Measurements from ENCODE around the gene MYLK.
A peak's percentile ranks its signal among the peaks of the same experiment; 100 is the strongest.

MYLK gene

GRCh38 chr3:123765475-123766128 is 118.5 kb downstream of the MYLK start:
- no peak overlapping the region for H3K4me3 ChIP-seq (replicated peaks in 1 of 2; ENCODE audit: low read depth in 2 of 2, low read length in 2 of 2)
- DNase-seq (ENCODE audit: low read depth in 2 of 2): peak; percentile 56 to 78
- no peak for TF ChIP-seq CTCF (IDR thresholded peaks at IDR 0.05; ENCODE audit: low read depth, low read length)

GRCh38 chr3:123764647-123765046 is 119.5 kb downstream of the MYLK start:
- TF ChIP-seq CTCF (IDR thresholded peaks at IDR 0.05; ENCODE audit: low read depth, low read length): no peak
- H3K4me3 ChIP-seq (replicated peaks in 1 of 2; ENCODE audit: low read depth in 2 of 2, low read length in 2 of 2): no peak overlapping the region
- no peak for DNase-seq (ENCODE audit: low read depth in 2 of 2)

GRCh38 chr3:123762805-123763204 is 121.3 kb downstream of the MYLK start:
- TF ChIP-seq CTCF (IDR thresholded peaks at IDR 0.05; ENCODE audit: low read depth, low read length): no peak
- DNase-seq (ENCODE audit: low read depth in 2 of 2): no peak

GRCh38 chr3:123760817-123761216 is 123.3 kb downstream of the MYLK start:
- DNase-seq (ENCODE audit: low read depth in 2 of 2): no peak
- TF ChIP-seq CTCF (IDR thresholded peaks at IDR 0.05; ENCODE audit: low read depth, low read length): no peak
- no peak overlapping the region for H3K4me3 ChIP-seq (replicated peaks in 1 of 2; ENCODE audit: low read depth in 2 of 2, low read length in 2 of 2)

More at GRCh38 chr3:123762805-123763204, 121.3 kb downstream of the MYLK start:
- no peak overlapping the region for H3K4me3 ChIP-seq (replicated peaks in 1 of 2; ENCODE audit: low read depth in 2 of 2, low read length in 2 of 2)

- TF ChIP-seq CTCF (IDR thresholded peaks at IDR 0.05; ENCODE audit: low read depth, low read length): no peak
- no peak overlapping the region for H3K4me3 ChIP-seq (replicated peaks in 1 of 2; ENCODE audit: low read depth in 2 of 2, low read length in 2 of 2)
- DNase-seq (ENCODE audit: low read depth in 2 of 2): no peak
These were observed 124.3 kb downstream of the MYLK start for GRCh38 chr3:123759871-123760270.

GRCh38 chr3:123759311-123759710 is 124.8 kb downstream of the MYLK start:
- no peak for TF ChIP-seq CTCF (IDR thresholded peaks at IDR 0.05; ENCODE audit: low read depth, low read length)
- H3K4me3 ChIP-seq (replicated peaks in 1 of 2; ENCODE audit: low read depth in 2 of 2, low read length in 2 of 2): no peak overlapping the region
- peak in 1 of 2 donors; percentile 47 for DNase-seq (ENCODE audit: low read depth in 2 of 2)

- no peak overlapping the region for H3K4me3 ChIP-seq (replicated peaks in 1 of 2; ENCODE audit: low read depth in 2 of 2, low read length in 2 of 2)
- no peak for TF ChIP-seq CTCF (IDR thresholded peaks at IDR 0.05; ENCODE audit: low read depth, low read length)
- peak; percentile 25 to 55 for DNase-seq (ENCODE audit: low read depth in 2 of 2)
These were observed 126.0 kb downstream of the MYLK start for GRCh38 chr3:123758081-123758564.

All from cardiac fibroblast (primary cell).